Fibroblast of pulmonary artery (primary cell): ENCODE measurements around the gene DEPDC1.
A peak's percentile ranks its signal among the peaks of the same experiment; 100 is the strongest.

Experiments used
- DNase-seq: peaks from one replicate; pipeline ENCODE4 v3.0.0-alpha.2; 2010; ENCODE audit warnings: low read depth
- H3K4me3 ChIP-seq: replicated peaks from 2 replicates; pipeline ENCODE4 v1.5.1; 2011; ENCODE audit warnings: low read depth, mild to moderate bottlenecking, control low read depth, low read length, moderate library complexity
- TF ChIP-seq, protein P1 (sequence below): IDR thresholded peaks from 2 replicates; pipeline ENCODE4 v1.5.1; 2011; ENCODE audit warnings: mild to moderate bottlenecking, control low read depth, low read length, inconsistent platforms; ENCODE audit errors: missing control alignments

DEPDC1 gene

DNA sequence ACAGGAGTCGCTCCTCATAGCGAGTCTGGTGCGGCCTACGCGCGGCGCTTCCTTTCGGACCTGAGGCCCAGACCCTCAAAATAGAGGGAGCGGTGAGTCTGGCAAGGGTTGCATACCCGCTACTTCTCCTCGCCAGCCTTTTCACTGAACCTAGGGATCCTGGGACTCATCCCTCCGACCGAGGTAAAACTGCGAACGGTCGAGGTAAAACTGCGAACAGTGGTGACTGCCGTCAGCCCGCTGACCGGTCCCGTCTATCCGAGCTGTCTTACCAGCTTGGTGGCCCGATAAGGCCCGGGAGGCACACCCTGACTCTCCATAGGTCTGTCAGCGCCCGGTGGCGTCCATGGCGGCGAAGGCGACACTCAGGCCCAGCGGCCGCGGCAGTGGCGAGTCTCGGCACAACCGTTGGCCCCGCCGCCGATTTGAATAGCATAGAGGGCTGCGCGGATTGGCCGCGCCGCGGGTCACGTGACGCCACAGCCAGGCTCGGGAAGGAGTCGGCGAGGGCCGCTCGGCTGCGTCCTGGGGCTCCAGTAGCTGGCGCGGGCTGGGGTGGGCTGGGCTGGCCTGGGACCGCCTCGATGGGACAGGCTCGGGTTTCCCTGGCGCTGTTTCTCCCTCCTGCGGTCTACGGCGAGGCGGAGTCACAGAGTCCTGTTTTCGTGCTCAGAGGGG, at the start of gene DEPDC1:
DEPDC1 (minus strand) TSS at position 403 of the 678 bp plus-strand sequence; CDS start at position 320, 83 bp downstream.
- H3K4me3 ChIP-seq, result peak within 1 kb of the TSS; percentile 88
- TF ChIP-seq, protein P1, sequence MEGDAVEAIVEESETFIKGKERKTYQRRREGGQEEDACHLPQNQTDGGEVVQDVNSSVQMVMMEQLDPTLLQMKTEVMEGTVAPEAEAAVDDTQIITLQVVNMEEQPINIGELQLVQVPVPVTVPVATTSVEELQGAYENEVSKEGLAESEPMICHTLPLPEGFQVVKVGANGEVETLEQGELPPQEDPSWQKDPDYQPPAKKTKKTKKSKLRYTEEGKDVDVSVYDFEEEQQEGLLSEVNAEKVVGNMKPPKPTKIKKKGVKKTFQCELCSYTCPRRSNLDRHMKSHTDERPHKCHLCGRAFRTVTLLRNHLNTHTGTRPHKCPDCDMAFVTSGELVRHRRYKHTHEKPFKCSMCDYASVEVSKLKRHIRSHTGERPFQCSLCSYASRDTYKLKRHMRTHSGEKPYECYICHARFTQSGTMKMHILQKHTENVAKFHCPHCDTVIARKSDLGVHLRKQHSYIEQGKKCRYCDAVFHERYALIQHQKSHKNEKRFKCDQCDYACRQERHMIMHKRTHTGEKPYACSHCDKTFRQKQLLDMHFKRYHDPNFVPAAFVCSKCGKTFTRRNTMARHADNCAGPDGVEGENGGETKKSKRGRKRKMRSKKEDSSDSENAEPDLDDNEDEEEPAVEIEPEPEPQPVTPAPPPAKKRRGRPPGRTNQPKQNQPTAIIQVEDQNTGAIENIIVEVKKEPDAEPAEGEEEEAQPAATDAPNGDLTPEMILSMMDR, result peak; percentile 7
- DNase-seq, result peak; percentile 94

GRCh38 chr1:68544651-68545050, 47.8 kb upstream of the DEPDC1 start:
- no peak for DNase-seq
- no peak overlapping the region for H3K4me3 ChIP-seq
- TF ChIP-seq, protein P1, result no peak

DNA sequence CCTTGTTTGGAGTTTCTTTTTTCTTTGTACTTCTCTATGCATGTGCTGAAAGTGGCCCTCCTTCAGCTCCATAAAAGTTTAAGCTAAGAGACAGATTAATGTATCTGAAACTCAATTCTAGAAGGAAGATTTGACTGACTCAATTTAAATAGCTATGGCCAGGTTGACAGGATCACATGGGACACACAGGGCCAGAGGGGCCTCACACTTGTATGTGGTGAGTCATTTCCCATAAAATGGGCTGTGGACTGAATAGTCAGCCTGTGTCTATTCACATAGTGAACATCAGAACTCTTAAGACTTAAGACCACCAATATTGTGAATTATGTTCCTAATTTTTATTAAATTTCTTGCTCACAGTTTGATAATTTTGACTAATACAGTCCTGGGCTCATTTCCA, 45.7 kb upstream of the DEPDC1 start:
- no peak overlapping the region for H3K4me3 ChIP-seq
- DNase-seq, result peak; percentile 17
- TF ChIP-seq, protein P1, result no peak

GRCh38 chr1:68538941-68539340, 42.1 kb upstream of the DEPDC1 start:
- no peak overlapping the region for H3K4me3 ChIP-seq
- TF ChIP-seq, protein P1, result no peak
- DNase-seq, result no peak

DNA sequence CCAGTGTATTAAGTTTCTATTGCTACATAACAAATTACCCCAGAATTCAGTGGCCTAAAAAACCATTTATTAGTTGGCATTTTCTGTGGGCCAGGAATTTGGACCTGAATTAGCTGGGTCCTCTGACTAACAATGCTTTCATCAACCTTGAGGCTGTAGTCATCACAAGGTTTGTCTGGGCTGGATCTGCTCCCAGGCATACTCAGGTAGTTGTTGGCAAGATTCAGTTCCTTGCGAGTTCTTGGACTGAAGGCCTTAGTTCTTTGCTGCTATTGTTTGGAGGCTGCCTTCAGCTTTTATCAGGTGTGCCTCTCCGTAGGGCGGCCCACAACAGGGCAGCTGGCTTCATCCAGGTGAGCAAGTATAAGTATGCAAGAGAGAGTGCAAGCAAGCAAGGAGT, 31.4 kb upstream of the DEPDC1 start:
- TF ChIP-seq, protein P1, result no peak
- no peak for DNase-seq
- no peak overlapping the region for H3K4me3 ChIP-seq

DNA sequence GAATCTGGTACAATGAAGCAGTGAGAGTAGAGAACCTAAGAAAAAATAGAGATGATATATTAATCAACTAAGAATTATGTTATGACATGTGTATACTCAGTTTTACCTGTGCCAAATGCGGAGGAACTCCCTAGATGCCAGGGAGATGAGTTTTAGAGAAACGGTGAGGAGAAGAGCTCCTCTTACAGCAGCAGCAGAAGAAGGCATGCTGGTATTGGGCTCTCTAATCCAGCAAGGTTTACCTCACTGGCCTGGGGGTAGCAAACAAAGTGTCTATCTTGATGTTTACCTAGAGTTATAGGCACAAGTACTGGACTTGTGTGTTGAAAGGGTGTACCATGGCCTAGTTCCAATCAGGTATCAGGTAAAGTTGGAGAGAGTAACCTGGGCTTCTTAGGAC, 28.9 kb upstream of the DEPDC1 start:
- DNase-seq, result no peak

DNA sequence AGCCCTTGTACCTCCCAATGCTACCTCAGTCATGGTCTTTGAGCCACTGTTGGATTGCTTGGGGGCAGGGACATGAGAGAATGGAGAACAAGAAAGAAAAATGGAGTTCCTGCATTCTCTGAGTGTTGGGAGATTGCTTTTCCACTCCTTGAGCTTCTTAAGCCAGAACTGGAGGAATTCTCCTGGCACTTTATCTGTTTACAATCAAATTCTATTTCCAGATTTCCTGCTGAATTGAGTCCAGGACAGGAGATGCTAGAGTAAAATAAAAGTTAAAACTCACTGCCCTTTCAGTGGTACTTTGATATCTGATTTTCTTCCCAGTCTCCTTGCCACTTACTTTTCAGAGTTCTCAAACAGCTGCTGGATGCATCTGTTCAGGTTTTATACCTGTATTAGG, 24.4 kb upstream of the DEPDC1 start:
- no peak overlapping the region for H3K4me3 ChIP-seq
- TF ChIP-seq, protein P1, result no peak
- no peak for DNase-seq

More for the DNA sequence above, 28.9 kb upstream of the DEPDC1 start:
- TF ChIP-seq, protein P1, result no peak
- H3K4me3 ChIP-seq, result no peak overlapping the region
